AG04450 (cell line): ENCODE data around the gene FAM210A. TPM values are rescaled to one million over a fixed set of nuclear protein-coding genes. Genes with fewer than 3 reads are reported as not detected.

ENCODE experiments used
- CTCF ChIA-PET: fragments of 300-600, 350-600 bp; formaldehyde crosslinking; extraction: SDS; loops from one replicate; lab custom pipeline; 2022; ENCODE audit warnings: antibody characterized with exemption, inconsistent platforms; lab: Charles Lee
- POLR2A ChIA-PET: fragments of 350-600 bp; formaldehyde crosslinking; extraction: SDS; loops from one replicate; lab custom pipeline; 2021; ENCODE audit warnings: antibody characterized with exemption, inconsistent platforms; lab: Yijun Ruan, JAX
- DNase-seq: peaks from one replicate; pipeline ENCODE4 v3.0.0-alpha.2; 2011; ENCODE audit warnings: low read depth, low spot score
- H3K27ac ChIP-seq: one replicate; pipeline ENCODE4 v1.5.1; 2012; ENCODE audit warnings: low read depth, low read length, control low read depth
- H3K27me3 ChIP-seq: one replicate; pipeline ENCODE4 v1.6.0; 2012; ENCODE audit warnings: low read length; ENCODE audit not compliant: control insufficient read depth, insufficient read depth
- H3K4me3 ChIP-seq: 2 replicates; pipeline ENCODE4 v1.5.1; 2011; ENCODE audit warnings: mild to moderate bottlenecking, low read depth, low read length, control low read depth
- H3K9me3 ChIP-seq: 2 replicates; pipeline ENCODE4 v1.5.1; 2012; ENCODE audit warnings: low read length; ENCODE audit not compliant: control insufficient read depth, insufficient read depth
- polyA plus RNA-seq: library from polyadenylated mRNA; depleted of rRNA; stranded (reverse); fragments of >200 nt; gene quantifications from 2 replicates; pipeline ENCODE4 v1.2.3, GENCODE V29; 2011
- TF ChIP-seq, protein P1 (sequence below): IDR thresholded peaks from 2 replicates; pipeline ENCODE4 v1.5.1; 2011; ENCODE audit warnings: low read depth, low read length, control low read depth, inconsistent platforms

The FAM210A gene
- polyA plus RNA-seq, 1 experiment, result 12.9 TPM

DNA sequence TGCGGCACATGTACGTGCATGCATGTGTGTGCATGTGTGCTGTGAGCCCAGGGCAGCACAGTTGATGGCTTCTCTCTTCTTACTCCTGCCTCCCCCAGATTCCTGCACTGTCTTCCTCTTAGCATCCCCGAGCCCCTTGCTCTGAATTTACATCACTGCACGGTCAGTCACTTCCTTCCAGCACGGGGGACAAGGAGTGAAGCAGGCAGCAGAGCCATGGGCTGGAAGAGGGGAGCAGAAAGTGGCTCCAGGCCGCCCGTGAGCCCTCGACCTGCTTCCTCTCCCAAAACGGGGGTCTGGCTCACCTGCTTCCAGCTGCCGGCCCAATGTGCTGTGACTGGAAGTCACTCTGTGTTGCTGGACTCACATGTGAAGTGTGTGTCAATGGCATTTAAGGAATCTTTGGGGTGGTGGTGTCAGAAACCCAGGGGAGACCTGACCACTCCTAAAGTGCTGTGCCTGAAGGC is 106.1 kb downstream of the FAM210A start:
- Histone ChIP-seq H3K4me3 (no peak overlapping the region), H3K27ac (no peak overlapping the region), H3K9me3 (no peaks in the 10 kb centered on the region; the same call in 1 of the 2 replicates), H3K27me3 (no peaks in the 10 kb centered on the region)
- no peak for DNase-seq
- ChIA-PET CTCF (no interaction called here), POLR2A (no interaction called here)
- TF ChIP-seq, protein P1, sequence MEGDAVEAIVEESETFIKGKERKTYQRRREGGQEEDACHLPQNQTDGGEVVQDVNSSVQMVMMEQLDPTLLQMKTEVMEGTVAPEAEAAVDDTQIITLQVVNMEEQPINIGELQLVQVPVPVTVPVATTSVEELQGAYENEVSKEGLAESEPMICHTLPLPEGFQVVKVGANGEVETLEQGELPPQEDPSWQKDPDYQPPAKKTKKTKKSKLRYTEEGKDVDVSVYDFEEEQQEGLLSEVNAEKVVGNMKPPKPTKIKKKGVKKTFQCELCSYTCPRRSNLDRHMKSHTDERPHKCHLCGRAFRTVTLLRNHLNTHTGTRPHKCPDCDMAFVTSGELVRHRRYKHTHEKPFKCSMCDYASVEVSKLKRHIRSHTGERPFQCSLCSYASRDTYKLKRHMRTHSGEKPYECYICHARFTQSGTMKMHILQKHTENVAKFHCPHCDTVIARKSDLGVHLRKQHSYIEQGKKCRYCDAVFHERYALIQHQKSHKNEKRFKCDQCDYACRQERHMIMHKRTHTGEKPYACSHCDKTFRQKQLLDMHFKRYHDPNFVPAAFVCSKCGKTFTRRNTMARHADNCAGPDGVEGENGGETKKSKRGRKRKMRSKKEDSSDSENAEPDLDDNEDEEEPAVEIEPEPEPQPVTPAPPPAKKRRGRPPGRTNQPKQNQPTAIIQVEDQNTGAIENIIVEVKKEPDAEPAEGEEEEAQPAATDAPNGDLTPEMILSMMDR, result no peak

DNA sequence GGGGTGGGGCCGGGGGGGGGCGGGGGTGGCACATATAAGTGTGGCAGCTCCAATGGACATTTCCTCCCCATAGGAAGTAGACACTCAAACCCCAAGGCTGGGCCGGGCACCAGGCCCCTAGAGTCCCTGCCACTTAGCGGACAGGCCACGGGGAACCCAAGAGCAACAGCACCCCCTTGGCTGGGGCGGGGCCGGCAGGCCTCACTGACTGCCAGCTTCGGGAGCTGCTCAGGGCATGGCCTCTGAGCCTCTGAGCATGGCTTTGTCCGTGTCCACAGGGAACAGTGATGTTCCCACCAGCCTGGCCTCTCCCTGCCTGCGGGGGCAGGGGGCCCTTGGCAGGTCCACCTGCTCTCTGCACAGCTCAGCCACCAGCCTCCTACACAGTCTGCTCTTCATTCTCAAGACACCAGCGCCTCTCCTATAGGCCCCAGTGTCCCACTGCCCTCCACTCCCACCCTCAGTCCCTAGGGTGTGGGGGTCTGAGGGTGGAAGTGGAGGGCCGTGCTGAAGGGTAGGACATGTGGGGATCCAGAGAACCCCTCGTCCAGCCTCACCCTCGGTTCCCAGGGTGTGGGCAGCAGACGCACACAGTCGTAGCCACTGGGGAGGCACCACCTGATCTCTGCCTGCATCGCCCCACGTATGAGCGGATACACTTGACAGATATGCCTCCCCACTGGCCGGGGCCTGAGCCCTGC is 106.7 kb downstream of the FAM210A start:
- Histone ChIP-seq H3K4me3 (no peak overlapping the region), H3K9me3 (no peaks in the 10 kb centered on the region; the same call in 1 of the 2 replicates), H3K27ac (no peak overlapping the region), H3K27me3 (no peaks in the 10 kb centered on the region)
- ChIA-PET CTCF (no interaction called here), POLR2A (no interaction called here)
- TF ChIP-seq, protein P1, result no peak
- no peak for DNase-seq

GRCh38 chr18:13618760-13619438 is 107.5 kb downstream of the FAM210A start:
- ChIA-PET CTCF (no interaction called here), POLR2A (no interaction called here)
- H3K27ac ChIP-seq, result no peak overlapping the region
- TF ChIP-seq, protein P1, result no peak
- no peak for DNase-seq
- H3K9me3 ChIP-seq, result no peaks in the 10 kb centered on the region; the same call in 1 of the 2 replicates
- H3K27me3 ChIP-seq, result no peaks in the 10 kb centered on the region
- no peak overlapping the region for H3K4me3 ChIP-seq

DNA sequence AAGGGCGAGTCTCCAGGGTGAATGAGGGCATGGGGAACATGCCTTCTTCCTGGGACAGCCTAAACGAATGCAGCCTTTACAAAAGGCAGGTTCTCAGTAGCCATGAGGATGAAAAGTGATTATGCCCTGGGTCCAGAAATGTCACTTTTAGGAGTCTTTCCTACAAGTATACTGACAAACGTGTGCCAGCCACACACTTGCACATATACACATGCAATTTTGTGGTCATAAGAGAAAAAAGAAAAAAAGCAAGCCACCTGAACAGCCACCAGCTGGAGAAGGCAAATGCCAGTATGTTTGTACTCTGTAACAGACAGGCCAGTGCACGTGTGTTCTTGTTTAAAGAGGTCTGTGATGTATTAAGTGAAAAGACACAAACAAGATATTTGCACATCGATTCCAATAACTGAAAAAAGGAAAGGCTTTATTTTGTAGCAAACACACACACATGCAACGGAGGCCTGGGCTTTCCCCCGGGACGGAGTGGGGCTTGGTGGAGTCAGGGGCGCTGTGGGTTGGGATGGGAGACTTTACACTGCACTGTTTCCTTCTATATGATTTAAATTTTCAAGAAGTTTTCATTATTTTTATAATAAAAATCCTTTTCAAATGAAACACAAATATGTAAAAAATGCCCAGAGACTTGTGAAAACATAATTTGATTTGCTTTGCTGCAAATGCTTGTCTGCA is 108.4 kb downstream of the FAM210A start:
- CTCF ChIA-PET, result no interaction called here
- POLR2A ChIA-PET, result no interaction called here
- Histone ChIP-seq H3K27ac (no peak overlapping the region), H3K9me3 (no peaks in the 10 kb centered on the region; the same call in 1 of the 2 replicates), H3K4me3 (no peak overlapping the region), H3K27me3 (peaks cover 6% of the 10 kb centered on the region)
- TF ChIP-seq, protein P1, result no peak
- no peak for DNase-seq
